Stimulated activated CD4-positive, alpha-beta T cell treated with anti-CD3 and anti-CD28 coated beads, Interleukin-15, amount 100 ng/mL, for 48 hours (primary cell): ENCODE results near the gene TMEM245.

Source experiments
- DNase-seq, 2 donors: peaks; one replicate each; pipeline ENCODE4 v3.0.0-alpha.2; 2020; ENCODE audit warnings: low read depth in 2 of 2

TMEM245 gene

GRCh38 chr9:109101810-109102209, 17.9 kb downstream of the TMEM245 start:
- DNase-seq: no peak

- DNase-seq: no peak
Measured at GRCh38 chr9:109101202-109101595, 18.5 kb downstream of the TMEM245 start.

- no peak for DNase-seq
Measured at GRCh38 chr9:109100543-109101201, 19.1 kb downstream of the TMEM245 start.

- no peak for DNase-seq
Measured at GRCh38 chr9:109098960-109099308, 20.8 kb downstream of the TMEM245 start.

GRCh38 chr9:109098171-109098959, 21.4 kb downstream of the TMEM245 start:
- DNase-seq: no peak

- DNase-seq: no peak
Measured at GRCh38 chr9:109097146-109097545, 22.6 kb downstream of the TMEM245 start.

- no peak for DNase-seq
Measured at GRCh38 chr9:109095321-109095720, 24.4 kb downstream of the TMEM245 start.

GRCh38 chr9:109094268-109094667, 25.5 kb downstream of the TMEM245 start:
- no peak for DNase-seq

- DNase-seq: no peak
Measured at GRCh38 chr9:109092587-109092986, 27.2 kb downstream of the TMEM245 start.

GRCh38 chr9:109092051-109092580, 27.6 kb downstream of the TMEM245 start:
- DNase-seq: no peak

- DNase-seq: no peak
Measured at GRCh38 chr9:109088221-109088620, 31.5 kb downstream of the TMEM245 start.

GRCh38 chr9:109087795-109088194, 32.0 kb downstream of the TMEM245 start:
- no peak for DNase-seq

- no peak for DNase-seq
Measured at GRCh38 chr9:109086221-109086620, 33.5 kb downstream of the TMEM245 start.

GRCh38 chr9:109085510-109085909, 34.2 kb downstream of the TMEM245 start:
- no peak for DNase-seq

GRCh38 chr9:109083813-109084405, 35.8 kb downstream of the TMEM245 start:
- DNase-seq: no peak

- no peak for DNase-seq
Measured at GRCh38 chr9:109083141-109083540, 36.6 kb downstream of the TMEM245 start.

- DNase-seq: no peak
Measured at GRCh38 chr9:109082091-109082620, 37.6 kb downstream of the TMEM245 start.

- DNase-seq: no peak
Measured at GRCh38 chr9:109074236-109074889, 45.4 kb downstream of the TMEM245 start.

GRCh38 chr9:109072821-109073435, 46.8 kb downstream of the TMEM245 start:
- DNase-seq: no peak

GRCh38 chr9:109072133-109072692, 47.5 kb downstream of the TMEM245 start:
- DNase-seq: no peak

- no peak for DNase-seq
Measured at GRCh38 chr9:109068764-109069163, 51.0 kb downstream of the TMEM245 start.
